Hematopoietic multipotent progenitor cell treated with erythropoietin and hydrocortisone succinate and interleukin-3 and kit ligand, for 17 days (in vitro differentiated cells): ENCODE data around the gene FAM234B.

Experiments
- DNase-seq: peaks from one replicate; pipeline ENCODE4 v3.0.0-alpha.2; 2015; ENCODE audit warnings: low spot score

Gene FAM234B

GRCh38 chr12:13091832-13092231 is 47.7 kb downstream of the FAM234B start:
- no peak for DNase-seq

- no peak for DNase-seq
Measured at GRCh38 chr12:13093191-13093847, 49.1 kb downstream of the FAM234B start.

- no peak for DNase-seq
Measured at GRCh38 chr12:13093848-13094220, 49.7 kb downstream of the FAM234B start.

GRCh38 chr12:13094367-13094766 is 50.2 kb downstream of the FAM234B start:
- no peak for DNase-seq

GRCh38 chr12:13095266-13095995 is 51.2 kb downstream of the FAM234B start:
- DNase-seq, result no peak

- DNase-seq, result no peak
Measured at GRCh38 chr12:13097491-13098011, 53.4 kb downstream of the FAM234B start.

GRCh38 chr12:13099066-13099843 is 55.1 kb downstream of the FAM234B start:
- DNase-seq, result no peak

- DNase-seq, result no peak
Measured at GRCh38 chr12:13099844-13100604, 55.8 kb downstream of the FAM234B start.

- no peak for DNase-seq
Measured at GRCh38 chr12:13100605-13100881, 56.4 kb downstream of the FAM234B start.

- peak; percentile 39 for DNase-seq
Measured at GRCh38 chr12:13100882-13101769, 56.9 kb downstream of the FAM234B start.

- DNase-seq, result no peak
Measured at GRCh38 chr12:13101821-13102375, 57.7 kb downstream of the FAM234B start.

GRCh38 chr12:13102461-13103195 is 58.4 kb downstream of the FAM234B start:
- no peak for DNase-seq

GRCh38 chr12:13103391-13104033 is 59.3 kb downstream of the FAM234B start, which contains the start of gene GSG1:
TSS of gene GSG1 (minus strand) at chr12:13103667. CDS start at chr12:13103512, 155 bp downstream.
- no peak for DNase-seq

GRCh38 chr12:13104409-13104808 is 60.2 kb downstream of the FAM234B start:
- DNase-seq, result no peak

GRCh38 chr12:13105781-13106180 is 61.6 kb downstream of the FAM234B start:
- DNase-seq, result no peak

GRCh38 chr12:13106666-13107065 is 62.5 kb downstream of the FAM234B start:
- DNase-seq, result no peak

- no peak for DNase-seq
Measured at GRCh38 chr12:13112968-13113367, 68.8 kb downstream of the FAM234B start.

GRCh38 chr12:13114251-13115052 is 70.3 kb downstream of the FAM234B start:
- DNase-seq, result no peak

GRCh38 chr12:13116259-13116658 is 72.1 kb downstream of the FAM234B start:
- DNase-seq, result no peak
